ENCODE data around the gene LYPD5.
"Not testable (repeated sequence)": the region's sequence is repeated elsewhere in the genome, so short reads cannot be mapped to it uniquely, and the experiment has no call there.

LYPD5 gene

GRCh38 chr19:43769256-43769655 is 33.0 kb downstream of the LYPD5 start:
- TF ChIP-seq CTCF (IDR thresholded peaks at IDR 0.05; ENCODE audit: low read depth, low read length, missing control alignments), result no peak
- no peak for DNase-seq (ENCODE audit: extremely low read depth, low read depth)
- H3K4me3 ChIP-seq (replicated peaks; ENCODE audit: low read depth, low read length), result no peak overlapping the region

- no peak overlapping the region for H3K4me3 ChIP-seq (replicated peaks; ENCODE audit: low read depth, low read length)
- DNase-seq (ENCODE audit: extremely low read depth, low read depth), result no peak
- TF ChIP-seq CTCF (IDR thresholded peaks at IDR 0.05; ENCODE audit: low read depth, low read length, missing control alignments), result no peak
Measured at GRCh38 chr19:43768273-43769050, 33.8 kb downstream of the LYPD5 start.

GRCh38 chr19:43767818-43768217 is 34.4 kb downstream of the LYPD5 start:
- TF ChIP-seq CTCF (IDR thresholded peaks at IDR 0.05; ENCODE audit: low read depth, low read length, missing control alignments), result no peak
- DNase-seq (ENCODE audit: extremely low read depth, low read depth), result no peak
- H3K4me3 ChIP-seq (replicated peaks; ENCODE audit: low read depth, low read length), result no peak overlapping the region

GRCh38 chr19:43767316-43767715 is 34.9 kb downstream of the LYPD5 start:
- TF ChIP-seq CTCF (IDR thresholded peaks at IDR 0.05; ENCODE audit: low read depth, low read length, missing control alignments), result no peak
- no peak for DNase-seq (ENCODE audit: extremely low read depth, low read depth)
- no peak overlapping the region for H3K4me3 ChIP-seq (replicated peaks; ENCODE audit: low read depth, low read length)

- H3K4me3 ChIP-seq (replicated peaks; ENCODE audit: low read depth, low read length), result no peak overlapping the region
- no peak for TF ChIP-seq CTCF (IDR thresholded peaks at IDR 0.05; ENCODE audit: low read depth, low read length, missing control alignments)
- no peak for DNase-seq (ENCODE audit: extremely low read depth, low read depth)
Measured at GRCh38 chr19:43766755-43767043, 35.5 kb downstream of the LYPD5 start.

- H3K4me3 ChIP-seq (replicated peaks; ENCODE audit: low read depth, low read length), result no peak overlapping the region
- no peak for TF ChIP-seq CTCF (IDR thresholded peaks at IDR 0.05; ENCODE audit: low read depth, low read length, missing control alignments)
- DNase-seq (ENCODE audit: extremely low read depth, low read depth), result peak; percentile 88
Measured at GRCh38 chr19:43765109-43765876, 37.0 kb downstream of the LYPD5 start.

GRCh38 chr19:43764684-43765083 is 37.6 kb downstream of the LYPD5 start:
- not testable (repeated sequence) for H3K4me3 ChIP-seq (replicated peaks; ENCODE audit: low read depth, low read length); DNase-seq (ENCODE audit: extremely low read depth, low read depth)

All from HFF-Myc (cell line).